NB4 (cell line): ENCODE data around the gene TMEM259.

Experiments
- MYC ChIP-seq: IDR thresholded peaks from 2 replicates; pipeline ENCODE4 v1.6.1; 2011; ENCODE audit warnings: low read depth, low read length
- POLR2A ChIP-seq: IDR thresholded peaks from 2 replicates; pipeline ENCODE4 v1.6.1; 2011; ENCODE audit warnings: mild to moderate bottlenecking; ENCODE audit not compliant: insufficient read length; ENCODE audit errors: extremely low read depth
- TF ChIP-seq, protein P1 (sequence below): IDR thresholded peaks from one replicate; pipeline ENCODE4 v1.5.1; 2012; ENCODE audit warnings: low read depth, low read length
- TF ChIP-seq, protein P2 (sequence below): IDR thresholded peaks from 2 replicates; pipeline ENCODE4 v1.6.1; 2011; ENCODE audit warnings: low read depth, low read length

DNA sequence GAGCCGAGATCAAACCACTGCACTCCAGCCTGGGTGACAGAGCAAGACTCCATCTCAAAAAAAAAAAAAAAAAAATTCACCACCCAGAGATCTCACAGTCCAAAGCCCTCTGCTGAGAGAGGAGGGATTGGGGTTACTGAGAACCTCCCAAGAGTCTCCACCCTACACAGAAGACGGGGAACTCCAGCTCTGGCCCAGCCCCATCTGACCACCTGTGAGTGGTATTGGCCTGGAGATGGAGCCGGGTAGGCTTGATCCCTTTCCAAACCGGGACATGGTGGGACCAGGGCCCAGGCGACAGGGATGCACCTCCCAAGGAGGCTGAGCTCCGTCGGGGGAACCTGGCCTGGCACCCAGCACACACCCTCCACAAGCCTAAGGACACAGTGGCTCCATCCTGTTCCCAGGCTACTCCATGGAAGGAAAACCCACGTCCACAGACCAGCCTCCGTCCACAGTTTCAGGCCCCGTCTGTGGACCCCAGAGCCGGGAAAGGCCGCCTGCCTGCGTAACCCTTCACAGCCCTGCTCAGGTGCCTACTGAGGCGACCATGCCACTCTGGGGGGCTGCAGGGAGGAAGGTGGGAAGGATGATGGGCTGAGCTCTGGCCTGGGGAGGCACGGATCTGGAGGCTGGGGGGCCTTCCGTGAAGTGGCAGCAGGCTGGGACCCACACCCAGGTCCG is 1.8 kb downstream of the TMEM259 start:
- TF ChIP-seq, protein P1, sequence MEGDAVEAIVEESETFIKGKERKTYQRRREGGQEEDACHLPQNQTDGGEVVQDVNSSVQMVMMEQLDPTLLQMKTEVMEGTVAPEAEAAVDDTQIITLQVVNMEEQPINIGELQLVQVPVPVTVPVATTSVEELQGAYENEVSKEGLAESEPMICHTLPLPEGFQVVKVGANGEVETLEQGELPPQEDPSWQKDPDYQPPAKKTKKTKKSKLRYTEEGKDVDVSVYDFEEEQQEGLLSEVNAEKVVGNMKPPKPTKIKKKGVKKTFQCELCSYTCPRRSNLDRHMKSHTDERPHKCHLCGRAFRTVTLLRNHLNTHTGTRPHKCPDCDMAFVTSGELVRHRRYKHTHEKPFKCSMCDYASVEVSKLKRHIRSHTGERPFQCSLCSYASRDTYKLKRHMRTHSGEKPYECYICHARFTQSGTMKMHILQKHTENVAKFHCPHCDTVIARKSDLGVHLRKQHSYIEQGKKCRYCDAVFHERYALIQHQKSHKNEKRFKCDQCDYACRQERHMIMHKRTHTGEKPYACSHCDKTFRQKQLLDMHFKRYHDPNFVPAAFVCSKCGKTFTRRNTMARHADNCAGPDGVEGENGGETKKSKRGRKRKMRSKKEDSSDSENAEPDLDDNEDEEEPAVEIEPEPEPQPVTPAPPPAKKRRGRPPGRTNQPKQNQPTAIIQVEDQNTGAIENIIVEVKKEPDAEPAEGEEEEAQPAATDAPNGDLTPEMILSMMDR: no peak
- TF ChIP-seq POLR2A: no peak
- TF ChIP-seq, protein P2, sequence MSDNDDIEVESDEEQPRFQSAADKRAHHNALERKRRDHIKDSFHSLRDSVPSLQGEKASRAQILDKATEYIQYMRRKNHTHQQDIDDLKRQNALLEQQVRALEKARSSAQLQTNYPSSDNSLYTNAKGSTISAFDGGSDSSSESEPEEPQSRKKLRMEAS: no peak
- TF ChIP-seq MYC: no peak
